GM18861 (cell line): ENCODE measurements around the gene SGSM2.

Source experiments
- ATAC-seq: cut with Tn5 transposase; IDR thresholded peaks from one replicate; pipeline ENCODE4 v1.9.1; 2021; ENCODE audit not compliant: unreplicated experiment

The SGSM2 gene

DNA sequence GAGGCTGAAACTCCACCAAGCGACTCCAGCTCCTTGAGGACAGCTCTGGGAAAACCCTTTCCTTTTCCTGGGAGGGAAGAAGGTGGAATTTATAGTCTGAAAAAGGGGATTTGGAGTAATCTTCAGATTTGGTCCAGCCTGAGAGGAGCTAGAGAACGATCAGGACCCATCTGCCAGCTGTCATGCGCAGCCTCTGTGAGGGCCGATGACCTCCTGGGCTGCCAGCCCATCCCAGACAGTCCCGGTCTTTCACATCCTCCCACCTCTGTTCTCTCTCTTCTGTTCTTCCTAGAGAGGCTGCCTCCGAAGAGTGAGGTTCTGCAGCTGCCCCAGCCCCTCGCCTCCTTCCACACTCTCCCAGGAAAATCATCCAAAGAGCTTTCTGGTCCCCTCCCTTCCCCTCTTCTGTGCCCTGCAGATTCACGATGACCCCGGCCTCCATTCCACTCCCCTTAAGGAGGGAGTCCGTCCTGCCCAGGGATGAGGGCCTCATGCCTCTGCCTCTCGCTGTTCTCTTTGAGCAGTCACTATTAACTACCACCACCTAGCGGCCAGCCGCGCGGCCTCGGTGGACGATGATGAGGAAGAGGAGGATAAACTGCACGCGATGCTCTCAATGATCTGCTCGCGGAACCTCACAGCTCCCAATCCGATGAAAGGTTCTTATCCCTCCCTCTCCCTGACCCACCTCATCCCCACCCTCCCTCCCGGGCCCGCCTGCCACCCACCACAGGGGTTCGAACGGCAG is 29.6 kb downstream of the SGSM2 start:
- ATAC-seq: no peak

- no peak for ATAC-seq
Observed at GRCh38 chr17:2368359-2368758, 31.1 kb downstream of the SGSM2 start.

DNA sequence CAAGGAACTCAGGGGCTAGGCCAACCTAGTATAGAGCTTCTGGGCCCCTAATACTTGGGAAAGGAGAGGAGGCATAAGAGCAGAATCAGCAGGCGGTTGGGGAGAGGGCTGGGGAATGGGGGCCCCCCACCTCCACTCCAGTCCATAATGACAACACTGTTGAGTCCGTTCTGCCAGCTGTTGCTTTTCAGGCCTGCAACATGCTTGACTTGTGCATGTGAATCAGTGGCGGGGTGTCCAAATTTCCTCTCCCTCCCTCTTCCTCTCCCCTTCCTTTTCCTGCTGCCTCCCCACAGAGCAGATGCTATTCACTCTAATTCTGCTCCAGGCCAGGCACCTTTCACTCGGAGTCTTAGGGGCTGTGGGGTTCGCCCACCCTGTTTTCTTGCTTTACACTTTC is 31.7 kb downstream of the SGSM2 start:
- no peak for ATAC-seq

- ATAC-seq: no peak
Observed at GRCh38 chr17:2369551-2370210, 32.4 kb downstream of the SGSM2 start.

- no peak for ATAC-seq
Observed at GRCh38 chr17:2370211-2370589, 32.9 kb downstream of the SGSM2 start.

DNA sequence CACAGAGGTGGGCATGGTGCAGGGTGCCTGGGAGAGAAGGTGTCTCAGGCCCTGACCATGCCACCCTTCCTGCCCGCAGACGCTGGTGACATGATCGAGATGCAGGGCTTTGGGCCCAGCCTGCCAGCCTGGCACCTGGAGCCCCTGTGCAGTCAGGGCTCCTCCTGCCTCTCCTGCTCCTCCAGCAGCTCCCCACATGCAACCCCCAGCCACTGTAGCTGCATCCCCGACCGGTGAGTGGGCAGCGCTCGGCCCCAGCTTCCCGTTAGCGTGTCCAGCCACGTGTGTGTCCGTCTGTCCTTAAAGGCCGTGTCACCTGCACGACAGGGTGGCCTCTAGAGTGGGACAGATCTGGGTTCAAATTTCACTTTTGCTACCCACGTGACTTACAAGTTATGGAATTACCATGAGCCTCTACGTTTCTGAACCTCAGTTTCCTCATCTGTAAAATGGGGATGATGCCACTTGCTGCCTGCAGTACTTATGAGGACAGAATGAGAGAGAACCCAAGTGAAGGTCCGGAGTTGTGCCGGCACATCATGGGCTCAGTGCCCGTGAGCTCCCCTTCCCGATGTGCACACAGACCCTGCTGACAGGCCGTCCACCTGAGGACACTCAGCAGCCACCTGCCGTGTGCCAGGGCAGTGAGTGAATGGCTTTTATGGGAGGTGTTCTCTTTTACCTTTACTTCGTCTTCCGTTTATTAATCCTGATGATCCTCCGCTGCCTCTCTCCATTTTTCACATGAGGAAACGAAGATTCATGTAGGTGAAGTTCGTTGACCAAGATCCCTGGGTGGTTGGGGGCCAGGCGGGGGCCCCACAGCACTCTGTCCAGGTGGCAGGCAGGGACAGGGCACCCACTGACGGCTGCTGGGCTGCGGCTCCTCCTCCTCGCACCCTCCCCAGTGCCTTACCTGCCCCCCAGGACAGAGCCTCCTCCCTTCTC is 34.2 kb downstream of the SGSM2 start:
- ATAC-seq: no peak

GRCh38 chr17:2372180-2372579 is 34.9 kb downstream of the SGSM2 start:
- no peak for ATAC-seq

GRCh38 chr17:2372681-2373080 is 35.4 kb downstream of the SGSM2 start:
- no peak for ATAC-seq

DNA sequence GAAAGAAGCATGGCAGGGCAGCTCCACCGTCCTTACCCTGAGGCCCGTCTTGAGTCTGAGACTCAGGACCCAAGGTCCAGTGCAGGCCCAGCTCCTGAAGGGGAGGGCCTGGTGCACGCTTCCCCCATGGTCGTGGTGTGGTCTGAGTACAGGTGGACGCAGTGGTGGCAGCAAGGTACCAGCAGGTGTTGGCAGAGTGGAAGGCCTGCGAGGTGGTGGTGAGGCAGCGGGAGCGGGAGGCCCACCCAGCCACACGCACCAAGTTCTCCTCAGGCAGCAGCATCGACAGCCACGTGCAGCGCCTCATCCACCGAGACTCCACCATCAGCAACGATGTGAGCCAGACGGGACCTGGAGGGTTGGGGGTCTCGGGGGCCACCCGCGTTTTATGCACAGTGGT is 35.9 kb downstream of the SGSM2 start:
- ATAC-seq: no peak

DNA sequence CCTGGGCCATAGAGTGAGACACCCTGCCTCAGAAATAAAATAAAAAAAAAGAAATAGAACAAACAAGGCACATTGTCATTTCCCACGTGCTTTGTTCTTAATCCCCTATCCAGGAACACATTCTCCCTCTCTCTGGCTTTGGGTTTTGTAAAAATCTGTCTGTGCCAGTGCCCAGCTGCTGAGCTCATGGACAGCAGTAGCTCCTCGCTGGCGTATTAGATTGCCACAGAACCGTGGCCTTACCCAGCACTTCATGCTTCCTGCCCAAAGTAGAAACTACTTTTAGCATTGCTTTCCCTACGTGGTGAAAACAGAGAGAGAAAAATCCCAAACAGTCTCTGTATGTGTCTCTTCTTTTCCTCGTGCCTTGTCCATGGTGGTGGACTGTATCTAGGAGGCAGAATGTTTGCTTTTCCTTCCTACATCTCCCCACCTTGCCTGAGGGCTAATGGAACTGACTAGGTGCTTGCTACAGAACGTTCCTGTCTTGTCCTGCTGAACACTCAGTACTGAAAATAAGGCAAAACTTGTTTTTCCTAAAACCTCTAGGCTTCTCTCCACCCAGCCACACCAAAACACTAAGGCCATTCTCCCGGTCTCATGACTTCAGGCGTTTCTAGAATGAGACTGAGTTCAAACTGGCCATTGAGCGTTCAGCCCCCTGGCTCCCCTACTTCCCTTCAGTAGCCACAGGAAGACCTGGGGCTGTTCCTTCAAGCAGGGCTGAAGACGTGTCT is 37.4 kb downstream of the SGSM2 start:
- ATAC-seq: no peak

DNA sequence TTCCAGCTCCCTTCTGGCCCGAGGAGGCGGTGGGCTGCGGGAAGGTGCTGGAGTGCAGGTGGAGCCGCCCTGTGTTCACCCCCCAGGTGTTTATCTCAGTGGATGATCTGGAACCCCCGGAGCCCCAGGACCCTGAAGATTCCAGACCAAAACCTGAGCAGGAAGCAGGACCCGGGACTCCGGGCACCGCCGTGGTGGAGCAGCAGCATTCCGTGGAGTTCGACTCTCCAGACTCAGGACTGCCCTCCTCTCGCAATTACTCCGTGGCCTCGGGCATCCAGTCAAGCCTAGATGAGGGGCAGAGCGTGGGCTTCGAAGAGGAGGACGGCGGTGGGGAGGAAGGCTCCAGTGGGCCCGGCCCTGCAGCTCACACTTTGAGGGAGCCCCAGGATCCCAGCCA is 38.1 kb downstream of the SGSM2 start:
- ATAC-seq: no peak

DNA sequence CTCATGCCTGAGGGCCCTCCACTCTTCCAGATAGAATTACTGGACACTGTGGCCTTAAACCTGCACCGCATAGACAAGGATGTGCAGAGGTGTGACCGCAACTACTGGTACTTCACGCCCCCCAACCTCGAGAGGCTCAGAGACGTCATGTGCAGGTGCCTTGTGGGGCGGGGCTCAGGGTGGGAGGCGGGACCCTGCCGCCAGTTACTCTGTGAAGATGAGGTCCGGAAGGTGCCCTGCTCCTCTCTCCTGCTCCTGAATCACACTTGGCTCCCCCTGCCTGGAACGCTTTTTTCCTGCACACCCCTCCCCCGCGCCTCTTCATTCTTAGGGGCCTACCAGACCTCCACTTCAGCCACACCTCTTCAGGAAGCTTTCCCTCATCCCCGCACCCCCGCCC is 38.8 kb downstream of the SGSM2 start:
- no peak for ATAC-seq

DNA sequence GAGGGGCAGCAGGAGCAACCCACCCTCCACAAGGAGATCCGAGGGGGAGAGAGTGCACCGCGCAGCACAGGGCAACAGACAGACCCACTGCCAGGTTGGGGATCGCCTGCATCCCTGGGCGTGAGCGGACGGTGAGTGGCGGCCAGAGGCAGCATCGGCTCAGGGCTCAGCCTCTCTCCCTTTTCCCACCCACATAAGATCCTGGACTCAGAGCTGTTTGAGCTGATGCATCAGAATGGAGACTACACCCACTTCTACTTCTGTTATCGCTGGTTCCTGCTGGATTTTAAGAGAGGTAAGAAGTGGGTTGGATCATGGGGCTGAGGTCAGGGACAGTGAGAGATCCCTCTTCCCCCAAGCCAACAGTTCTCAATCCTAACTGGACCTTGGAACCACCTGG is 40.4 kb downstream of the SGSM2 start:
- ATAC-seq: no peak

DNA sequence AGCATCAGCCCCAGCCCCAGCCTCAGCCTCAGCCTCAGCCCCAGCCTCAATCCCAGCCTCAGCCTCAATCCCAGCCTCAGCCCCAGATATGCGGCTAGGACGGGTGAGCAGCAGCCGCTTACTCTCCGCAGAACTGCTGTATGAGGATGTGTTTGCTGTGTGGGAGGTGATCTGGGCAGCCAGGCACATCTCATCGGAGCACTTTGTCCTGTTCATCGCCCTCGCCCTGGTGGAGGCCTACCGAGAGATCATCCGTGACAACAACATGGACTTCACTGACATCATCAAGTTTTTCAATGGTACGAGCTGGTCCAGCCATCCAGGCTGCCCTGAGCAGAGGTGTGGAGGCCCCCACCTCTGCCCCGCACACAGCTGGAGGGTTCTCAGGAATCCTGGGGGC is 41.6 kb downstream of the SGSM2 start:
- ATAC-seq: no peak

- ATAC-seq: no peak
Observed at GRCh38 chr17:2379489-2380225, 42.4 kb downstream of the SGSM2 start.

DNA sequence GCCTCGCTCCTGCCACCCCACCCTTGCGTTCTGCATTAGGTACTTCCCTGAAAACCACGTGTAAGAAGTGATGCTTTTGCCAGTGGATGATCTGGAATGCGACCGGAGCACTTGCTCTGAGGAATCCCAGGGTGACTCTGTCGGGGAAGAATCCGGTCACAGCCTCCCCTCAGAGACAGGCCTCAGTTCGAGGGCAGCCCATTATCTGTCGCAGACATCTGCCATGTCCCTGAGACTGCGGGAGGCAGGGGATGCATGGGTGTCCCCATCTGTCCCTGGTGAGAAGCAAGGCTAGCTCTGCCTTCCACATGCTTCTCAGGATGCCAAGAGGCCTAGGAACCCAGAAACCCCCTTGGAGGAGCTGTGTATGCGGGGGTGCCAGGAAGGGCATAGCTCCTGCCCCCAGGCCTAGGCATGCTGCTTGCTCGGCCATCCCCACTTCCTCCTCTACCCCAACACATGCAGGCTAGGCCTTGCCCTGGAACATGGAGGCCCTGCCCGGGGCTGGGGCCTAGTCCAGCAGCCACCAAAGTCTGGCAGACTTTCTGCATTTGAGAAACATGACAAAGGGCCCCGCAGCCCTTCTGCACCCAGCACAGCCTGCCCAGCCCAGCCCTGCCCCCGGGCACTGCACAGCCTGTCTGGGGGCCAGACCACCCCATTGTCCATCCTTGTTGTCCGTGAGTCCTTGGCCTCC is 43.1 kb downstream of the SGSM2 start:
- no peak for ATAC-seq

DNA sequence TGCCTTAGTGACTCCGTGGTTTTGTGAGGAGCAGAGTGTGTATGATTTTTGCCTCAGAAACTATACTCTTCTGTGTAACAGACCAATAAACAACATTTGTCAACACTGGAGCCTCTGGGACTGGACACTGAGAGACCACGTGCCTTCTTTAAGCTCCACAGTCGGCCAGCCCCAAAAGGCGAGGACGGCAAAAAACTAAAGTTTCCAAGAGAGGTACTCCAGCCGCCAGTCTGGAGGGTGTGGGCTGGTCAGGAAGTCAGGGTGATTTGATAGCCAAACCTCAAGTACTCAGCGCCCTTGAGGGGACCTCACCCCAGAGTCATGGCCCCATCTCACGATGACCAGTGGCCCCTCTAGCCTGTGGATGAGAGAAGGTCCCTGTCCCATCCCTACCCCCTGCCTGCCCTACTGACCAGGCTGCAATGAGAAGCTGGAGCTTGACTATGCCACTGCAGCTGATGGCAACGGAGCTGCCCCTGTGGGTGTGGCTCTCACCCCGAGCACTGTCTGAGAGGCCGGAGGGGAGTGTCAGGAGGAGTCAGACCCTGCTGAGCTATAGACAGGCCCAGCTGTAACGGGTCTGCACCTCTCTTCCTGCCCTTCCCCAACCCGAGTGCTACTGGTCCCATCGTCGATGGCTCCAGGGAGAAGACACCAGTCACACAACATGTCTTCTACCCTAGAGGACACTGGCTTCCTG is 43.8 kb downstream of the SGSM2 start:
- ATAC-seq: no peak

DNA sequence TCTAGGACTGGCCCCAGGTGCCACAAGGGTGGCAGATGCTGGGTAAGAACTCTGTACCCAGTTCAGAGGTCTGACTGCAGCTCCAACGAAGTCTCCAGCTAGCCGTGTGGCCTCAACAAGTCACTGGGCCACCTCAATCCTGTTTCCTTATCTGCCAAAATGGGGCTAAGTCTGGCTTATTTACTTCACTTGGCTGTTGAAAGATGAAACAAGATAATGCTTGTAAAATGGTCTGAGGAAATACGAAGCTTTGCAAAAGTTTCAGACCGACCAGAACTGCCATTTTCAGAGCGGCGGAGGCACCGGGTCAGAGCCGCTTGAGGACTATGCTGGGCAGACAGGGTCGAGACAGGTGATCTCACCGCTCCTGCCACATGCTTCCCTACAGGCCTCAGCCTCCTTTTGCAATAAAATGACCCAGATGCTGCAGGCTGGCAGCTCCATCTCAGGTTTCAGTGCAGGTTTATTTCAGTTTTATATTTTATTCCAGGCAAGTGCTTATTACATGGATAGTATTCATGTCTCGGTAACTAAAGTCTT is 46.4 kb downstream of the SGSM2 start:
- no peak for ATAC-seq
